Kidney (tissue), 22 donors: ENCODE measurements around the gene PWWP2B. TPM values are rescaled to one million over a fixed set of nuclear protein-coding genes. Genes with fewer than 3 reads are reported as not detected.

ENCODE experiments used
- DNase-seq, 5 donors: peaks; one replicate each; pipeline ENCODE4 v3.0.0-alpha.2; 2013 to 2020
- FAIRE-seq: peaks from 2 replicates; lab custom pipeline; 2012; peaks lifted over from hg19 to GRCh38; lab: Jason Lieb, UNC
- H3K27ac ChIP-seq, 2 donors: one replicate each; pipeline ENCODE4 v1.7.0; 2013; ENCODE audit warnings: low read depth in 2 of 2, low read length in 2 of 2, inconsistent platforms in 1 of 2
- H3K27me3 ChIP-seq: one replicate; pipeline ENCODE4 v1.7.1; 2013; ENCODE audit warnings: low read length, inconsistent platforms; ENCODE audit not compliant: control insufficient read depth, insufficient read depth
- H3K36me3 ChIP-seq, 3 donors: one replicate each; pipeline versions ENCODE4 v1.7.0 to v1.7.1; 2013; ENCODE audit warnings: low read length in 3 of 3, control low read depth in 1 of 3, inconsistent platforms in 1 of 3; ENCODE audit not compliant: insufficient read depth in 3 of 3, control insufficient read depth in 2 of 3
- H3K4me1 ChIP-seq, 3 donors: one replicate each; pipeline versions ENCODE4 v1.7.0 to v1.7.1; 2013; ENCODE audit warnings: low read length in 3 of 3, inconsistent platforms in 1 of 3, low read depth in 1 of 3; ENCODE audit not compliant: control insufficient read depth in 2 of 3, insufficient read depth in 2 of 3
- H3K4me3 ChIP-seq, 3 donors: one replicate each; pipeline versions ENCODE4 v1.7.0 to v1.8.1; 2013; ENCODE audit warnings: low read length in 3 of 3, control low read depth in 1 of 3, inconsistent platforms in 1 of 3
- H3K9ac ChIP-seq, 3 donors: one replicate each; pipeline versions ENCODE4 v1.7.0 to v1.7.1; 2013; ENCODE audit warnings: low read length in 3 of 3, control low read depth in 1 of 3, inconsistent platforms in 1 of 3
- H3K9me3 ChIP-seq, 3 donors: one replicate each; pipeline versions ENCODE4 v1.7.0 to v1.7.1; 2013; ENCODE audit warnings: low read length in 3 of 3, control low read depth in 1 of 3, inconsistent platforms in 1 of 3; ENCODE audit not compliant: control insufficient read depth in 2 of 3, insufficient read depth in 1 of 3
- intact Hi-C: fragments of 100-400 bp; cut with DNase I; formaldehyde crosslinking; loops from one replicate; pipeline ENCODE4 v1.11.1; 2022
- long read RNA-seq, 10 donors: library from polyadenylated mRNA in 1 of 10; unstranded in 1 of 10; transcript quantifications; one replicate each; pipeline ENCODE4 v2.0.0 and lab custom pipeline, GENCODE V29; 2021 to 2026
- polyA plus RNA-seq: library from polyadenylated mRNA; stranded (reverse); fragments of 350-450 nt; fragmentation: Illumina TruSeq; extraction: RNeasy Lipid Tissue Mini Kit (QIAGEN cat#74804); gene quantifications from one replicate; pipeline ENCODE4 v1.2.3, GENCODE V29; 2014; ENCODE audit warnings: low read depth, low replicate concordance; ENCODE audit not compliant: insufficient read depth
- total RNA-seq: library from RNA; stranded (reverse); fragmentation: NEBNext Ultra II Directional; extraction: Animal tissue kit (Norgen Biotek cat#: 25700); gene quantifications from one replicate; pipeline ENCODE4 v1.2.1, GENCODE V29; 2021
- TF ChIP-seq, protein P1 (sequence below): IDR thresholded peaks from 3 replicates; pipeline ENCODE4 v1.5.1; 2012; ENCODE audit warnings: mild to moderate bottlenecking, moderate library complexity, borderline replicate concordance; ENCODE audit not compliant: insufficient read depth; ENCODE audit errors: extremely low read depth
- donor health status: control.
- donor health status: control.
- donor health status: control.
- donor health status: control.
- donor health status: control.
- donor health status: DM: yes; HTN: yes; CAD: no.
- donor health status: Normal renal cell carcinoma (clear cell type).

Gene PWWP2B
- 24.3 TPM for total RNA-seq
- 12.9 TPM for polyA plus RNA-seq
- long read RNA-seq, donor 1, partial matches to known transcripts: 0 of 4 reads
- long read RNA-seq, donor 1, other reads (novel, unspliced or antisense): 0 of 4 reads
- long read RNA-seq, donor 2, partial matches to known transcripts: 0 of 2 reads
- long read RNA-seq, donor 2, other reads (novel, unspliced or antisense): 0 of 2 reads
- long read RNA-seq, donor 3, partial matches to known transcripts: 0 of 2 reads
- long read RNA-seq, donor 3, other reads (novel, unspliced or antisense): 0 of 2 reads
- long read RNA-seq, donor 4, partial matches to known transcripts: 0 of 2 reads
- long read RNA-seq, donor 4, other reads (novel, unspliced or antisense): 0 of 2 reads
- long read RNA-seq, donor 5: 0 reads
- long read RNA-seq, donor 6, partial matches to known transcripts: 7 of 9 reads
- long read RNA-seq, donor 6, other reads (novel, unspliced or antisense): 0 of 9 reads
- long read RNA-seq, donor 7, transcript PWWP2B-201 (3 exons, 2,651 nt): major isoform, 39 of 60 reads
- long read RNA-seq, donor 7, partial matches to known transcripts: 6 of 60 reads
- long read RNA-seq, donor 7, other reads (novel, unspliced or antisense): 12 of 60 reads
- long read RNA-seq, donor 8, partial matches to known transcripts: 9 of 10 reads
- long read RNA-seq, donor 8, other reads (novel, unspliced or antisense): 0 of 10 reads
- long read RNA-seq, donor 9, partial matches to known transcripts: 0 of 2 reads
- long read RNA-seq, donor 9, other reads (novel, unspliced or antisense): 0 of 2 reads
- long read RNA-seq, donor 10, partial matches to known transcripts: 5 of 12 reads
- long read RNA-seq, donor 10, other reads (novel, unspliced or antisense): 0 of 12 reads

DNA sequence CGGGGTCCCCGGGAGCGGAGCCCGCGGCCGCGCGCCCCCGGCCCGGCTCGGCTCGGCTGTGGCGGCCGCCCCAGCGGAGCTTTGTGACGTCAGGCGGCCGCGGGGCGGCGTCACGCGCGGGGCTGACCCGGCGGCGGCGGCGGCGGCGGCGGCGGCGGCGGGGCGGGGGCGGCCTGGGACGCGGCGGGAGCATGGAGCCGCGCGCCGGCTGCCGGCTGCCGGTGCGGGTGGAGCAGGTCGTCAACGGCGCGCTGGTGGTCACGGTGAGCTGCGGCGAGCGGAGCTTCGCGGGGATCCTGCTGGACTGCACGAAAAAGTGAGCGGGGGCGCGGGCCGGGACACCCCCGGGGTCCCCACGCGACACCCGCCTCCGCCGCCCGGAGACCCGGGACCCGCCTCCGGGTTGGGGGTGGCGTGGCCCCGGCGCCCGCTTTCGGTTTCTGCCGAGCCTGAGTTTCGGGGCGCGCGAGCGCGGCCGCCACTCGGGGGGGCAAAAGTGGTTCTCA lies at the start of gene PWWP2B:
TSS of gene PWWP2B (plus strand) at position 165 of the 506 bp plus-strand sequence. CDS start at position 192, 27 bp downstream.
- FAIRE-seq (no peak), DNase-seq (peak in 3 of 5 donors; percentile 63 to 90 (median 73))
- H3K4me1 ChIP-seq: peaks cover 0 to 37% (median 6%) of the 10 kb centered on the region in 3 donors
- H3K9ac ChIP-seq: peak within 1 kb of the TSS in 2 of 3 donors; percentile 55 to 74
- no peaks in the 10 kb centered on the region for H3K9me3 ChIP-seq
- peak within 1 kb of the TSS; percentile 83 to 90 for H3K27ac ChIP-seq
- TF ChIP-seq, protein P1, sequence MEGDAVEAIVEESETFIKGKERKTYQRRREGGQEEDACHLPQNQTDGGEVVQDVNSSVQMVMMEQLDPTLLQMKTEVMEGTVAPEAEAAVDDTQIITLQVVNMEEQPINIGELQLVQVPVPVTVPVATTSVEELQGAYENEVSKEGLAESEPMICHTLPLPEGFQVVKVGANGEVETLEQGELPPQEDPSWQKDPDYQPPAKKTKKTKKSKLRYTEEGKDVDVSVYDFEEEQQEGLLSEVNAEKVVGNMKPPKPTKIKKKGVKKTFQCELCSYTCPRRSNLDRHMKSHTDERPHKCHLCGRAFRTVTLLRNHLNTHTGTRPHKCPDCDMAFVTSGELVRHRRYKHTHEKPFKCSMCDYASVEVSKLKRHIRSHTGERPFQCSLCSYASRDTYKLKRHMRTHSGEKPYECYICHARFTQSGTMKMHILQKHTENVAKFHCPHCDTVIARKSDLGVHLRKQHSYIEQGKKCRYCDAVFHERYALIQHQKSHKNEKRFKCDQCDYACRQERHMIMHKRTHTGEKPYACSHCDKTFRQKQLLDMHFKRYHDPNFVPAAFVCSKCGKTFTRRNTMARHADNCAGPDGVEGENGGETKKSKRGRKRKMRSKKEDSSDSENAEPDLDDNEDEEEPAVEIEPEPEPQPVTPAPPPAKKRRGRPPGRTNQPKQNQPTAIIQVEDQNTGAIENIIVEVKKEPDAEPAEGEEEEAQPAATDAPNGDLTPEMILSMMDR: no peak
- H3K4me3 ChIP-seq: peak within 1 kb of the TSS; percentile 47 to 62 (median 60)
- H3K27me3 ChIP-seq: no peaks in the 10 kb centered on the region
- intact Hi-C loops: no loop called here
- no peaks in the 10 kb centered on the region for H3K36me3 ChIP-seq

DNA sequence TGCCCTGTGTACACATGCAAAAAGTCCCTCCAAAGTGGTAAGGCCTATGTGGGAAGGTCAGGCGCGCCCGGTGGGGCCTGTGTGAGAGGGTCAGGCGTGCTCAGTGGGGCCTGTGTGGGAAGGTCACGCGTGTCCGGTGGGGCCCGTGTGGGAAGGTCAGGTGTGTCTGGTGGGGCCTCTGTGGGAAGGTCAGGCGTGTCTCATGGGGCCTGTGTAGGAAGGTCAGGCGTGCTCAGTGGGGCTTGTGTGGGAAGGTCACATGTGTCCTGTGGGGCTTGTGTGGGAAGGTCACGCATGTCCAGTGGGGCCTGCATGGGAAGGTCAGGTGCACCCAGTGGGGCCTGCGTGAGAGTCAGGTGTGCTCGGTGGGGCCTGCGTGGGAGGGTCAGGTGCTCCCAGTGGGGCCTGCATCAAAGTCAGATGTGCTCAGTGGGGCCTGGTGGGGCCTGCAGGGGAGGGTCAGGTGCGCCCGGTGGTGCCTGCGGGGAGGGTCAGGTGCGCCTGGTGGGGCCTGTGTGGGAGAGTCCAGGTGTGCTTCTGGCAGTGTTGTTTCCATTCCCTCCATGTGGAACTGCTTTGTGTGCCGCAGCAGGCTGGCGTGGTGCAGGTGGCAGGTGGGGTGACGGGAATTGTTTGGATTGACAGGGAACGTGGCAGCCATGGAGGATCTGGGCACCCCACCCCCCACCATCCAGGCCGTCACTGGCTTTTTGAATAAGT lies 49.6 kb upstream of the PWWP2B start:
- intact Hi-C loops: no loop called here
- no peak for DNase-seq
- no peak overlapping the region for H3K4me3 ChIP-seq
- no peak overlapping the region for H3K9ac ChIP-seq
- H3K36me3 ChIP-seq: peaks cover 0 to 14% (median 9%) of the 10 kb centered on the region in 3 donors
- no peaks in the 10 kb centered on the region for H3K27me3 ChIP-seq
- no peaks in the 10 kb centered on the region for H3K9me3 ChIP-seq
- TF ChIP-seq, protein P1: no peak
- H3K4me1 ChIP-seq: no peaks in the 10 kb centered on the region
- FAIRE-seq: no peak
- no peak overlapping the region for H3K27ac ChIP-seq

DNA sequence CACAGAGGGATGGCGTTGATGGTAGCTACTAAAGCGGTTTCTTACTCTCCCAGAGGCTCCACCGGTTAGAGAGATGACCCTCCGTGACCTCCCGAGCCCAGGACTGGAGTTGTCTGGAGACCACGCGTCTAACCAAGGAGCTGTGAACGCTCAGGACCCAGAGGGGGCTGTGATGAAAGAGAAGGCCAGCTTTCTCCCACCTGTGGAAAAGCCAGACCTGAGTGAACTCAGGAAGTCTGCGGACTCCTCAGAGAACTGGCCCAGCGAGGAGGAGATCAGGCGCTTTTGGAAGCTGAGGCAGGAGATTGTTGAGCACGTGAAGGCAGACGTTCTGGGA lies 49.1 kb upstream of the PWWP2B start:
- DNase-seq: no peak
- Histone ChIP-seq H3K9me3 (no peaks in the 10 kb centered on the region), H3K4me3 (no peak overlapping the region), H3K36me3 (peaks cover 0 to 14% (median 9%) of the 10 kb centered on the region in 3 donors), H3K4me1 (no peaks in the 10 kb centered on the region), H3K27ac (no peak overlapping the region), H3K27me3 (no peaks in the 10 kb centered on the region), H3K9ac (no peak overlapping the region)
- intact Hi-C loops: no loop called here
- FAIRE-seq: no peak
- TF ChIP-seq, protein P1: no peak
